SJSA1 (cell line): ENCODE data around the gene GATAD2A. TPM values are rescaled to one million over a fixed set of nuclear protein-coding genes. Genes with fewer than 3 reads are reported as not detected.
"Not testable (repeated sequence)": the region's sequence is repeated elsewhere in the genome, so short reads cannot be mapped to it uniquely, and the experiment has no call there.

Source experiments
- DNase-seq, 2 experiments: peaks; one replicate each; pipeline ENCODE4 v3.0.0-alpha.2; 2015 to 2020; ENCODE audit warnings: low spot score in 2 of 2, low read depth in 1 of 2
- H3K27ac ChIP-seq: fragments of 250-450 bp; sonication (Bioruptor Pico); 2 replicates; pipeline ENCODE4 v1.5.1; 2020; ENCODE audit warnings: mild to moderate bottlenecking, moderate library complexity
- H3K27me3 ChIP-seq: fragments of 250-450 bp; sonication (Bioruptor Pico); replicated peaks from 2 replicates; pipeline ENCODE4 v1.5.1; 2020; ENCODE audit warnings: mild to moderate bottlenecking, moderate library complexity
- H3K36me3 ChIP-seq: fragments of 250-450 bp; sonication (Bioruptor Pico); 2 replicates; pipeline ENCODE4 v1.5.1; 2020; ENCODE audit warnings: mild to moderate bottlenecking
- H3K4me1 ChIP-seq: fragments of 250-450 bp; sonication (Bioruptor Pico); replicated peaks from 2 replicates; pipeline ENCODE4 v1.6.1; 2021; ENCODE audit warnings: mild to moderate bottlenecking
- H3K4me3 ChIP-seq: fragments of 250-450 bp; sonication (Bioruptor Pico); 2 replicates; pipeline ENCODE4 v1.5.1; 2020; ENCODE audit warnings: mild to moderate bottlenecking
- H3K9me3 ChIP-seq: fragments of 250-450 bp; sonication (Bioruptor Pico); replicated peaks from 2 replicates; pipeline ENCODE4 v1.5.1; 2020; ENCODE audit warnings: mild to moderate bottlenecking
- total RNA-seq: library from RNA; depleted of rRNA; stranded (reverse); fragments of >200 nt; shearing (Covaris generic); gene quantifications from 2 replicates; pipeline ENCODE4 v1.2.3, GENCODE V29; 2014

Gene GATAD2A
- total RNA-seq, 1 experiment from 2014 or later, result 45.9 TPM

- H3K27ac ChIP-seq, result no peak overlapping the region
- H3K4me1 ChIP-seq, result peaks cover 20% of the 10 kb centered on the region
- H3K36me3 ChIP-seq, result peaks cover 5% of the 10 kb centered on the region
- H3K27me3 ChIP-seq, result no peaks in the 10 kb centered on the region
- no peak for DNase-seq
- H3K4me3 ChIP-seq, result no peak overlapping the region
- peaks cover 3% of the 10 kb centered on the region; the same call in 1 of the 2 replicates for H3K9me3 ChIP-seq
Observed at GRCh38 chr19:19381007-19381926, 24.2 kb upstream of the GATAD2A start.

DNA sequence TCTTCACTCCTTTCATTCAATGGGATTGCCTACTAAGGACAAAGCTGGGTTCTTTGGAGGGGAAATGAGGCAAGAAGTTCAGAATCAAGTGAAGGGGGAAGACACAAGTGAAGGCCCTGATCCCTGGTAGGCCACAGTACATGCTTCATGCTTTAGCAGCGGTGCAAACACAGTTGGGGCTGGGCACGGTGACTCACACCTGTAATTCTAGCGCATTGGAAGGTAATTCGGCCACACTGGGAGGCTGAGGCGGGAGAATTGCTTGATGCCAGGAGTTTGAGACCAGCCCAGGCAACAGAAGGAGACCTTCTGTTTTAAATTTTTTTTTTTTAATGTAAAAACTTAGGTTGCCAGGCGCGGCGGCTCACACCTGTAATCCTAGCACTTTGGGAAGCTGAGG lies 23.4 kb upstream of the GATAD2A start:
- Histone ChIP-seq H3K36me3 (peaks cover 12% of the 10 kb centered on the region), H3K4me1 (peaks cover 27% of the 10 kb centered on the region), H3K27ac (no peak overlapping the region), H3K27me3 (no peaks in the 10 kb centered on the region), H3K4me3 (no peak overlapping the region), H3K9me3 (peaks cover 3% of the 10 kb centered on the region; the same call in 1 of the 2 replicates)
- DNase-seq, result no peak

DNA sequence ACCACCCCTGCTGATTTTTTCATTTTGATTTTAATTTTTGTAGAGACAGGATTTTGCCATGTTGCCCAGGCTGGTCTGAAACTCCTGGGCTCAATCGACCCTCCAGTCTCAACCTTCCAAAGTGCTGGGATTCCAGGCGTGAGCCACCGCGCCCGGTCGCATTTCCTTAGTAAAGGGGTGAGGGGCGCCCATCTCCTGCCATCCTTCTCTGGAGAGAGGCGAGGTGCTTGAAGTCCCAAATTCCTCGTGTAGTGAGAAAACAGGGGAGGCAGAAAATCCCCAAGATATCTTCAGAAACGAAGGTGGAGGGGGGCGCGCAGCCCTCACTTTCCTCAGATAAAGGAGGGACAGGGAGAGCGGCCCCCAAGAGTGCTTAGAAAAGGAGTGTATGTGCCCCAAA lies 21.0 kb upstream of the GATAD2A start:
- Histone ChIP-seq H3K27ac (peak overlapping the region; percentile 65; the same call in 1 of the 2 replicates), H3K4me1 (peaks cover 18% of the 10 kb centered on the region), H3K27me3 (no peaks in the 10 kb centered on the region), H3K9me3 (peaks cover 3% of the 10 kb centered on the region; the same call in 1 of the 2 replicates), H3K4me3 (peak overlapping the region; percentile 94), H3K36me3 (peaks cover 19% of the 10 kb centered on the region)
- DNase-seq, result no peak

DNA sequence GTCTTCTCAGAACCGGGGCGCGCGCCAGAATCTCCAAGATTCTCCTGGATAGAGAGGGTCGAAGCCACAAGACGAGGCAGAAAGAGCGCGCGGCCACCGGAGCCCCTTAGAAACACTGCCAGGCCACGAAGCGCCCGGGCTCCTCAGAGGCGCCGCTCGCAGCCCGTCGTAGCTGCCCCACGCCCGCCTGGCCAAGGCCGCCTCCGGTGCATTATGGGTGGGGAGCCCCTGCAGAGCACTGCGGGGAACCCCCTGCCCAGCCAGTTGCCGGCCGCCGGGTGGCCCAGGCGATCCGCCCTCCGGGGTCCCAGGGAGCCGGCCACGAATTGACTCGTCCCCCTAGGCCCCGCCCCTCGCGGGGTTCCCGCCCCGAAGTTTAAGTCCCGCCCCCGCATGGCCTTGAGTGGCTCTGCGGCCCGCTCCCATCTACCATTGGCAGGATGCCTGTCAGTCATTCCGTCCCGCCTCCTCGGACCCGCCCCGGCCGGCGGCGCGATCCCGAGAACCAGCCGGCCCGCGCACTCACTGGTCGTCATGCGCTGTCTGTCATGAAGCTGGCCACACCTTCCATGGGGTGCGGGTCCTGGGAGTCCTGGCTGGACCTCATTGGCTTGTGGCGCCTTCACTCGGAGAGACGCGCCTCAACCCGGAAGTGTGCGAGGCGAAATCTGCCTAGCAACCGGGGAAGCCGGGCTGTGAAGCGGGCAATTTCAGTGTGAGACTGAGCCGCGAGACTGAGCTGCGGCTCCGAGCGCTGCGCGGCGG lies 20.2 kb upstream of the GATAD2A start:
- peak; percentile 99 to 100 for DNase-seq
- peak overlapping the region; percentile 94 for H3K4me3 ChIP-seq

GRCh38 chr19:19385896-19386869 lies 19.3 kb upstream of the GATAD2A start:
- H3K27ac ChIP-seq, result peak overlapping the region; percentile 86
- H3K4me1 ChIP-seq, result peaks cover 18% of the 10 kb centered on the region
- peaks cover 3% of the 10 kb centered on the region; the same call in 1 of the 2 replicates for H3K9me3 ChIP-seq
- no peaks in the 10 kb centered on the region for H3K27me3 ChIP-seq
- peak overlapping the region; percentile 94 for H3K4me3 ChIP-seq
- peak; percentile 46 to 64 for DNase-seq
- peaks cover 19% of the 10 kb centered on the region for H3K36me3 ChIP-seq

More for the DNA sequence above, 20.2 kb upstream of the GATAD2A start:
- peaks cover 19% of the 10 kb centered on the region for H3K36me3 ChIP-seq
- H3K27ac ChIP-seq, result peak overlapping the region; percentile 86
- H3K27me3 ChIP-seq, result no peaks in the 10 kb centered on the region
- peaks cover 3% of the 10 kb centered on the region; the same call in 1 of the 2 replicates for H3K9me3 ChIP-seq
- peaks cover 18% of the 10 kb centered on the region for H3K4me1 ChIP-seq

GRCh38 chr19:19387108-19387507 lies 18.4 kb upstream of the GATAD2A start:
- peaks cover 15% of the 10 kb centered on the region for H3K4me1 ChIP-seq
- DNase-seq, result no peak
- peak overlapping the region; percentile 94 for H3K4me3 ChIP-seq
- peaks cover 3% of the 10 kb centered on the region; the same call in 1 of the 2 replicates for H3K9me3 ChIP-seq
- H3K27me3 ChIP-seq, result no peaks in the 10 kb centered on the region
- H3K27ac ChIP-seq, result no peak overlapping the region
- H3K36me3 ChIP-seq, result peaks cover 19% of the 10 kb centered on the region

DNA sequence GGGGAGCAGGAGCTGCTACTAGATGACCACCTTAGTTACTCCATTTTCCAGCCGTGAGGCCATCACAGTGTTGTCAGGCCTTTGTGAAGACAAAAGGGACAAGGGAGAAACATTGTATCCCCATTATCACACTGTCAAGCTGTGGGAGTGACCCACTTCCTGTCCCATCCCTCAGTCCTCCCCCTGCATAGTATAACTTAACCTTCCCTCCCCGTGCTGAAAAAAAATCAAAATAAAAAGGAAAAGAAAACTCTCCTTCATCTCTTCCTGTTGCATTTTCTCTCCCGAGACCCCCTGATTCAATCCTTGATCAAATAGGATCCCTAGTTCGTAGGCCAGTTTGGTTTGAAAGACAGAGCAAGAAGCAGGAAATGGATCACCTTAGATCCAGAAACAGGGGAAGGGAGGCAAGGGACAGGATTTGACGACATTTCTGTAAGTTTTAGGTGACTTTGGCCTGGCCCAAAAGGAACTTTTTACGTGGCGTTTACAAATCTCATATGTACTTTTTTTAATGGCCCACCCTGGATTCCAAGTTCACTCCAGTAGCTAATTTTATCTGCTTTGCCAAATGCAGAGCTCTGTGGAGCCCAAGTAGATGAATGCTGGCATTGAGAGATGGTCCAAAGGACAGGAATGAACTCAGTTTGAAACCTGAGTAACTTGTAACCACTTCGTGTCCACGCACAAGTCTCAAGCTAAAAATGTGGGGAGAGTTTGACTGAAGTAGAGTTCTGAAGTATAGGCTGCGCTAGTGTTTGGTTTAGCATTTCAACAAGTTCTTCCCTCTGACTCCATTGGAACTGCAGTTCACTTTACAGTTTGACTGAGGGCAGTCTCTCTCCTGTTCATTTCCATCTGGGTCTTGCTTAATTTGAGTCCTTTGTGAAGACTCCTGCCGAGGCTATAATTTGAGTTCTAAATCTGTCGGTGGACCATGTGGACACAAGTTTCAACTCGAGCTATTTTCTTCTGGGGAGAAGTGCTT lies 16.6 kb upstream of the GATAD2A start:
- H3K27ac ChIP-seq, result no peak overlapping the region
- no peaks in the 10 kb centered on the region for H3K27me3 ChIP-seq
- peaks cover 19% of the 10 kb centered on the region for H3K36me3 ChIP-seq
- no peak for DNase-seq
- H3K4me3 ChIP-seq, result no peak overlapping the region
- H3K9me3 ChIP-seq, result peaks cover 3% of the 10 kb centered on the region; the same call in 1 of the 2 replicates
- H3K4me1 ChIP-seq, result peaks cover 15% of the 10 kb centered on the region

DNA sequence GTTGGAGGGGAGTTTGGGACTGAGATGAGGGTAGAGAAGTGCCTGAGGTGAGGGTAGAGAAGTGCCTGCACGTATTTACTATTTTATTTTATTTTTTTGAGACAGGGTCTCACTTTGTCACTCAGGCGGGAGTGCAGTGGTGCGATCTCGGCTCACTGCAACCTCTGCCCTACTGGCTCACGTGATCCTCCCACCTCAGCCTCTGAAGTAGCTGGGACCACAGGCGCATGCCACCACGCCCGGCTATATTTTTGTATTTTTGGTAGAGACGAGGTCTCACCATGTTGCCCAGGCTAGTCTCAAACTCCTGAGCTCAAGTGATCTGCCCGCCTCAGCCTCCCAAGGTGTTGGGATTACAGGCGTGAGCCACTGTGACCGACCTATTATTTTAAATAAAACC lies 15.8 kb upstream of the GATAD2A start:
- not testable (repeated sequence) for DNase-seq, H3K9me3 ChIP-seq, H3K27me3 ChIP-seq, H3K27ac ChIP-seq, H3K4me3 ChIP-seq
- peaks cover 11% of the 10 kb centered on the region for H3K4me1 ChIP-seq
- H3K36me3 ChIP-seq, result peaks cover 19% of the 10 kb centered on the region

DNA sequence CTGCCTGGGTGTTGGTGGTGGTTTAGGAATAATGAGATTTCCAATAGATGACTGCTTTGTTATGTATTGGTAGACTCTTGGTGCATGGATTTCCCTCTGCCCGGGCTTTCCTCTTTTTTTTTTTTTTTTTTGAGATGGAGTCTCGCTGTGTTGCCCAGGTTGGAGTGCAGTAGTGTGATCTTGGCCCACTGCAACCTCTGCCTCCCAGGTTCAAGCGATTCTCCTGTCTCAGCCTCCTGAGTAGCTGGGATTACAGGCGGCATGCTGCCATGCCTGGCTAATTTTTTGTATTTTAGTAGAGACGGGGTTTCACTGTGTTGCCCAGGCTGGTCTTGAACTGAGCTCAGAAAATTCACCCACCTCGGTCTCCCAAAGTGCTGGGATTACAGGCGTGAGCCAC lies 11.1 kb upstream of the GATAD2A start:
- H3K27me3 ChIP-seq, H3K9me3 ChIP-seq: not testable (repeated sequence)

DNA sequence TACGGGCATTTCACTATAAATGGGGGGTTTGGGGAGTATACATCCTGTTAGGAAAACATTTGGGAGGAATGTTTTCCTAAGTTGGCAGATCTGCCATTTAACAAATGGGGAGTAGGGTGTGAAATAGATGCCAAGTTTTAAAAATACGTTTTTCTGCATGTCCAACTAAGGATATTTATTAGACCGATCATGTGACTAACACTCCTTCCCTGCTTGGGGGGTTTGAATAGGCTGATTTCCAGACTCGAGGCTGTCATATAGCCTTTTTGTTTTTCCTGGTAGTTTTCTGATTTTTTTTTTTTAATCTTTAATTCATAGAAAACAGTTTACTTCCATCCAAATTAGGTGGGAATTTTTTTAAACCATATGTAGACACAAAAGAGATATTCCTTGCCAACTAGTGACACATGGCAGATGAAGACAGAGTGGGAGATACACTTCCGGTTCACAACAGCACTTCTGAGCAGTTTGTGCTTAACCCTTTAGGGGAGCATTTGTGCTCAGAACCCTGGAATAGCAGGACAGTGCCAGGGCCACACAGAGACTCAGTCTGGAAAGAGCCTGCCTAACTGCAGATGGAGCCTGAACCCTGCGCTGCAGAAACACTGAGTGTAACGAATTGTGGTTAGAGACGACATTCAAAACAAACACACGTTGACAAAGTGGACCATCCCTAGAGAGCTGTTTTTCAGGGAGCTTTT lies 5.6 kb upstream of the GATAD2A start:
- H3K27me3 ChIP-seq, result no peaks in the 10 kb centered on the region
- H3K36me3 ChIP-seq, result no peaks in the 10 kb centered on the region
- H3K4me3 ChIP-seq, result no peak overlapping the region
- H3K4me1 ChIP-seq, result peaks cover 25% of the 10 kb centered on the region
- no peaks in the 10 kb centered on the region for H3K9me3 ChIP-seq
- DNase-seq, result peak in 1 of 2 experiments; percentile 27
- H3K27ac ChIP-seq, result no peak overlapping the region

More for the DNA sequence above, 11.1 kb upstream of the GATAD2A start:
- H3K27ac ChIP-seq, H3K4me3 ChIP-seq, H3K4me1 ChIP-seq, DNase-seq, H3K36me3 ChIP-seq: not testable (repeated sequence)

DNA sequence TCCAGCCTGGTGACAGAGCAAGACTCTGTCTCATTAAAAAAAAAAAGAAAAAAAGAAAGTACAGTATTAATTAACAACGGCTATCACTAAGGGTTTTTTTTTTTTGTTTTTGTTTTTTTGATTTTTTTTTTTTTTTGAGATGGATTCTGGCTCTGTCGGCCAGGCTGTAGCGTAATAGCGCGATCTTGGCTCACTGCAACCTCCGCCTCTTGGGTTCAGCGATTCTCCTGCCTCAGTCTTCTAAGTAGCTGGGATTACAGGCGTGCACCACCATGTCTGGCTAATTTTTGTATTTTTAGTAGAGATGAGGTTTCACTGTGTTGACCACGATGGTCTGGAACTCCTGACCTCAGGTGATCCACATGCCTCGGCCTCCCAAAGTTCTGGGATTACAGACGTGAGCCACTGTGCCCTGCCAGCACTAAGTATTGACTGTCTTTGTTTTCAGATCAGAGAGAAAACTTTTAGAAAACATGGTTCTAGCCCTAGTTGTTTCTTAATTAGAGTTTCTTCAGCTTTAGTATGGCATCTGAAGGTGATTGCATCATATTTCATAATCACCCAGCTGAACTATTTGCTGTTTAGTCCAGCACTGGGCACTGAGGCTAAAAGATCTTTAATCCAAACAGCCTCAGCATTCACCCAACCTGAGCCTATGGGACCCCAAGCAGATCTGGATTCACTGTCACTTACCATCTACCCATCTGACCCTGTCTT lies 2.7 kb upstream of the GATAD2A start:
- Histone ChIP-seq H3K4me3 (no peak overlapping the region), H3K27ac (no peak overlapping the region), H3K27me3 (no peaks in the 10 kb centered on the region), H3K4me1 (peaks cover 32% of the 10 kb centered on the region), H3K36me3 (0 out of 2 replicates have a peak, but pooled peaks cover 3% of the 10 kb centered on the region), H3K9me3 (no peaks in the 10 kb centered on the region)
- DNase-seq, result no peak
